Measurements from ENCODE around the gene ZRANB3. TPM values are rescaled to one million over a fixed set of nuclear protein-coding genes. Genes with fewer than 3 reads are reported as not detected.
A peak's percentile ranks its signal among the peaks of the same experiment; 100 is the strongest.
"Not testable (repeated sequence)": the region's sequence is repeated elsewhere in the genome, so short reads cannot be mapped to it uniquely, and the experiment has no call there.

ZRANB3 gene
- total RNA-seq: 1 to 10 TPM; 5.0 to 5.8 (median 5.4) TPM

GRCh38 chr2:135530313-135531230, at the start of gene ZRANB3:
ZRANB3 (minus strand) TSS chr2:135531218.
- Mint-ChIP-seq H3K9me3 (no peaks in the 10 kb centered on the region), H3K4me1 (ENCODE audit: low read depth) (peaks cover 19% of the 10 kb centered on the region), H3K4me3 (no peak within 1 kb of the TSS), H3K36me3 (ENCODE audit: insufficient read depth) (no peaks in the 10 kb centered on the region), H3K27me3 (ENCODE audit: low read depth) (no peaks in the 10 kb centered on the region)
- peak; percentile 79 to 81 for ATAC-seq
- peak; percentile 91 for DNase-seq

DNA sequence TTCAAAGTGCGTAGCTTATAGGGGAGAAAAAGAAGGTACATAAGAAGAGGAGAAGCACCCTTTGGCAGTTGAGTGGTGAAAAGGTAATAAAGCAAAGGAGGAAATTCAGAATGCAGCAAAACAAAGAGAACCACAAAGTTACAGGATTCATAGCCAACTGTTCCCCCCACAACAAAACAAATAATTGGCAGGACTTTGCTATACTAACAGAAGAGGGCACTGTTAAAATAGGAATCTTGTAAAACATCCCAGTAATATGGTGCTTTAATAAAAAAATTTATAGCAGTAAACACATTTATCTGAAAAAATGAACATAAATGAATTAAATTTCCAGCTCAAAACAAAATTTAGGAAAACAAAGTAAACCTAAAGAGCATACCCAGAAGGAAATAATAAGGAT, 42.6 kb upstream of the ZRANB3 start:
- no peak for ATAC-seq
- no peak overlapping the region for H3K4me3 Mint-ChIP-seq
- no peaks in the 10 kb centered on the region for H3K9me3 Mint-ChIP-seq
- no peaks in the 10 kb centered on the region for H3K4me1 Mint-ChIP-seq (ENCODE audit: low read depth)
- no peak for DNase-seq
- no peaks in the 10 kb centered on the region for H3K27me3 Mint-ChIP-seq (ENCODE audit: low read depth)
- H3K36me3 Mint-ChIP-seq (ENCODE audit: insufficient read depth): peaks cover 13% of the 10 kb centered on the region

GRCh38 chr2:135570884-135571283, 39.9 kb upstream of the ZRANB3 start:
- no peak for ATAC-seq
- peaks cover 11% of the 10 kb centered on the region for H3K36me3 Mint-ChIP-seq (ENCODE audit: insufficient read depth)
- no peak overlapping the region for H3K4me3 Mint-ChIP-seq
- H3K9me3 Mint-ChIP-seq: no peaks in the 10 kb centered on the region
- no peaks in the 10 kb centered on the region for H3K27me3 Mint-ChIP-seq (ENCODE audit: low read depth)
- no peak for DNase-seq
- no peaks in the 10 kb centered on the region for H3K4me1 Mint-ChIP-seq (ENCODE audit: low read depth)

GRCh38 chr2:135563793-135564192, 32.8 kb upstream of the ZRANB3 start:
- ATAC-seq (peak in 1 of 2 donors; percentile 43), DNase-seq (no peak)
- peaks cover 6% of the 10 kb centered on the region for H3K4me1 Mint-ChIP-seq (ENCODE audit: low read depth)
- H3K27me3 Mint-ChIP-seq (ENCODE audit: low read depth): no peaks in the 10 kb centered on the region
- no peak overlapping the region for H3K4me3 Mint-ChIP-seq
- H3K36me3 Mint-ChIP-seq (ENCODE audit: insufficient read depth): peaks cover 17% of the 10 kb centered on the region
- no peaks in the 10 kb centered on the region for H3K9me3 Mint-ChIP-seq

DNA sequence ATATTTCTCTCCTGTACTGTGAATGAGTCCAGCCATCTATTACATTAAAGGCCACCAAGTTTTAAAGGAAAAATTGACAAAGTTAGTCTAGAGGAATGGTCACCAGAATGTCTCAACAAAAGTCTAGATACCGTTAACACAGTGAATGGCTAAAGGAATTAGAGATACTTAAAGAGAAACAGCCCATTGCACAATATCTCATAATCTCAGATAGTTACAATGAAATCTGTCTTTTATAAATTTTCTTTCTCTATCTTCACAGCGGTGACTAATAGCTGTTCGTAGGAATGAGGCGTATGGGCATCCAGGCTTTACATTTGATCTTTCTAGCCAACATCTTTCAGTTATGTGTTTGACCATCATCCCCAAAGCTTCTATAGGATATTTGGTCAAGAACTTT, 30.9 kb upstream of the ZRANB3 start:
- H3K9me3 Mint-ChIP-seq: no peaks in the 10 kb centered on the region
- no peak for DNase-seq
- peaks cover 11% of the 10 kb centered on the region for H3K4me1 Mint-ChIP-seq (ENCODE audit: low read depth)
- H3K4me3 Mint-ChIP-seq: no peak overlapping the region
- H3K36me3 Mint-ChIP-seq (ENCODE audit: insufficient read depth): peaks cover 17% of the 10 kb centered on the region
- no peak for ATAC-seq
- H3K27me3 Mint-ChIP-seq (ENCODE audit: low read depth): no peaks in the 10 kb centered on the region

DNA sequence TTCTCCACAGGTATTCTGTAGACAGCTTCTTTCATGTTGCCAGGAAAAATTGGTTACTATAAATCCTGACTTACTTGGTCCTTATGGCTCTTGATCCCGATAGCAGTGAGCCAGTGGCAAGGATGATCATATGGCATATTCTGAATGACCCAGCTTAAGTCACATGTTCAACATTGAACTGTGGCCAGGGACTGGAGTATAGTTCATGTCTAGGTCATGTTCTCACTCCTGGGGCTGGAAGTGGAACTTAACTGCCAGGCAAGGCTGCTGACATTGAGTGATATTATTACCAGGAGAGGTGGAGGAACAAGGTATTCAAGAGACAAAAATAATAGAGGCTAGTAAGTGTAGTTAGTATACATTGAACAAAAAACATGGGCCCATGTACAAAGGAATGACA, 26.5 kb upstream of the ZRANB3 start:
- no peak overlapping the region for H3K4me3 Mint-ChIP-seq
- no peak for ATAC-seq
- H3K36me3 Mint-ChIP-seq (ENCODE audit: insufficient read depth): peaks cover 18% of the 10 kb centered on the region
- no peaks in the 10 kb centered on the region for H3K9me3 Mint-ChIP-seq
- peaks cover 10% of the 10 kb centered on the region for H3K4me1 Mint-ChIP-seq (ENCODE audit: low read depth)
- DNase-seq: no peak
- H3K27me3 Mint-ChIP-seq (ENCODE audit: low read depth): no peaks in the 10 kb centered on the region

DNA sequence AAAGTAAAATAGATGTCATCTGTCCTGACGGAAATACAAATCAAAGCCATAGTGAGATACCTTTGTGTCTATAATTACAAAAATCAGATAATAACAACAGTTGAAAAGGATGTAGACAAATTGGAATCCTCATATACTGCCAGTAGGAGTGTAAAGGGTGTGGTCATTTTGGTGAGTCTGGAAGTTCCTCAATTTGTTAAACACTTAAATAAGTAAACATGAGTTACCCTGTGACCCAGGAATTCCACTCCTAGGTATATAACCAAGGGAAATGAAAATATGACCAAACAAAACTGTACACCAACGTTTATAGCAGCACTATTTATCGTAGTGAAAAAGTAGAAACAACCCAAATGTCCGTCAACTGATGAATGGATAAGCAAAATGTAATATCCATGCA, 24.3 kb upstream of the ZRANB3 start:
- ATAC-seq: no peak
- no peak for DNase-seq
- no peaks in the 10 kb centered on the region for H3K27me3 Mint-ChIP-seq (ENCODE audit: low read depth)
- H3K4me3 Mint-ChIP-seq: no peak overlapping the region
- peaks cover 12% of the 10 kb centered on the region for H3K4me1 Mint-ChIP-seq (ENCODE audit: low read depth)
- peaks cover 20% of the 10 kb centered on the region for H3K36me3 Mint-ChIP-seq (ENCODE audit: insufficient read depth)
- H3K9me3 Mint-ChIP-seq: no peaks in the 10 kb centered on the region

GRCh38 chr2:135552887-135553286, 21.9 kb upstream of the ZRANB3 start:
- ATAC-seq (no peak), DNase-seq (no peak)
- Mint-ChIP-seq H3K36me3 (ENCODE audit: insufficient read depth) (peaks cover 18% of the 10 kb centered on the region), H3K9me3 (no peaks in the 10 kb centered on the region), H3K4me3 (no peak overlapping the region), H3K27me3 (ENCODE audit: low read depth) (no peaks in the 10 kb centered on the region), H3K4me1 (ENCODE audit: low read depth) (peaks cover 11% of the 10 kb centered on the region)

- no peak for ATAC-seq
- Mint-ChIP-seq H3K27me3 (ENCODE audit: low read depth) (no peaks in the 10 kb centered on the region), H3K4me3 (no peak overlapping the region)
Measured at GRCh38 chr2:135551356-135551755, 20.3 kb upstream of the ZRANB3 start.

DNA sequence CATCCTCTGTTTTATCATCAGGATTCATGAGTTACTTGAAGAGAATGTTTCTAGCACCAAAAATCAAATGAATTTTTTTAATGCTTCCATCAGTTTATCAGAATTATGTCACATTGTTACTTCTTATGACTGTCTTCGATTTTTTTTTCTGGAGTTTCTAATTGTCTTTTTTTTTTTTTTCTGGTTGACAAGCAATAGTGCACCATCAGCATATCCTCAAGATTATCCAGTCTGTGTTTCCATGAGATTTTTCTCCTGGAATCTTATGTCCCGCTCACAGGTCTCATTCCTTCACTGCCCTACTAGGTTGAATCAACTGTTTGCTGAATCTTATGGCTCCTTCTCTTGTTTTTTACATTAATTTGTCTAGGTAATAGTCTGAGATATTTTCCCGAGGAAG, 16.3 kb upstream of the ZRANB3 start:
- Mint-ChIP-seq H3K4me1 (ENCODE audit: low read depth) (peaks cover 19% of the 10 kb centered on the region), H3K27me3 (ENCODE audit: low read depth) (no peaks in the 10 kb centered on the region), H3K4me3 (no peak overlapping the region), H3K9me3 (no peaks in the 10 kb centered on the region), H3K36me3 (ENCODE audit: insufficient read depth) (peaks cover 13% of the 10 kb centered on the region)
- DNase-seq (no peak), ATAC-seq (no peak)

More at GRCh38 chr2:135551356-135551755, 20.3 kb upstream of the ZRANB3 start:
- peaks cover 13% of the 10 kb centered on the region for H3K4me1 Mint-ChIP-seq (ENCODE audit: low read depth)
- peaks cover 20% of the 10 kb centered on the region for H3K36me3 Mint-ChIP-seq (ENCODE audit: insufficient read depth)
- H3K9me3 Mint-ChIP-seq: no peaks in the 10 kb centered on the region
- no peak for DNase-seq

- DNase-seq (no peak), ATAC-seq (peak; percentile 25 to 55)
- Mint-ChIP-seq H3K27me3 (ENCODE audit: low read depth) (no peaks in the 10 kb centered on the region), H3K9me3 (no peaks in the 10 kb centered on the region), H3K4me1 (ENCODE audit: low read depth) (peaks cover 20% of the 10 kb centered on the region), H3K36me3 (ENCODE audit: insufficient read depth) (peaks cover 13% of the 10 kb centered on the region), H3K4me3 (no peak overlapping the region)
Measured at GRCh38 chr2:135546436-135546835, 15.4 kb upstream of the ZRANB3 start.

DNA sequence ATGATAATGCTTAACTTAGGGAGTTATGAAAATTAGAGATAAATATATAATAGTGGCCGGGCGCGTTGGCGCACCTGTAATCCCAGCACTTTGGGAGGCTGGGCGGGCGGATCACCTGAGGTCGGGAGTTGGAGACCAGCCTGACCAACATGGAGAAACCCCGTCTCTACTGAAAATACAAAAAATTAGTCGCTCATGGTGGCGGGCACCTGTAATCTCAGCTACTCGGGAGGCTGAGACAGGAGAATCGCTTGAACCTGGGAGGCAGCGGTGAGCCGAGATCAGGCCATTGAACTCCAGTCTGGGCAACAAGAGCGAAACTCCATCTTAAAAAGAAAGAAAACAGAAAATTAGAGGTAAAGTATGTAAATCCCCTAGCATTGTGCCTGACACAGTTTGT, 2.5 kb upstream of the ZRANB3 start:
- not testable (repeated sequence) for DNase-seq; ATAC-seq; H3K36me3 Mint-ChIP-seq (ENCODE audit: insufficient read depth); H3K9me3 Mint-ChIP-seq; H3K27me3 Mint-ChIP-seq (ENCODE audit: low read depth)
- Mint-ChIP-seq H3K4me3 (peak overlapping the region; percentile 24), H3K4me1 (ENCODE audit: low read depth) (peaks cover 18% of the 10 kb centered on the region)

DNA sequence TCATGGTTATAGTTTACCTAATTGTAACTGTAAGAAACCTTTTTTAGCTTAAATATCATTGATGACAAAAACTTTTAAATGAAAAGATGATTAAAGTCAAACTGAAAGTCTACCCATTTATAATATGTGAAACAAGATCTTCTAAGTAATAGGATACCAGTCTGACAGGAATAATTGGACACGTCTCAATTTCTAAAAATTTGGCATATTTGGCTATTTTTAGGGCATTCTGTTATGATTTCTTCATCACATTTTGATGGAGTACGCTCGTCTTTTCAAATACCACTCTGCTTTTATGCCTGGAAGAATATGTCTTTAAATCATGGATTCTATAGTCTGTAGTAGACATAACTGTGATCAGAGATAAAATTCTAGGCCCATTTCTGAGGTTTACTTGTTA, 1.6 kb upstream of the ZRANB3 start:
- no peak overlapping the region for H3K4me3 Mint-ChIP-seq
- H3K36me3 Mint-ChIP-seq (ENCODE audit: insufficient read depth): no peaks in the 10 kb centered on the region
- H3K9me3 Mint-ChIP-seq: no peaks in the 10 kb centered on the region
- DNase-seq: no peak
- peaks cover 19% of the 10 kb centered on the region for H3K4me1 Mint-ChIP-seq (ENCODE audit: low read depth)
- no peak for ATAC-seq
- no peaks in the 10 kb centered on the region for H3K27me3 Mint-ChIP-seq (ENCODE audit: low read depth)

DNA sequence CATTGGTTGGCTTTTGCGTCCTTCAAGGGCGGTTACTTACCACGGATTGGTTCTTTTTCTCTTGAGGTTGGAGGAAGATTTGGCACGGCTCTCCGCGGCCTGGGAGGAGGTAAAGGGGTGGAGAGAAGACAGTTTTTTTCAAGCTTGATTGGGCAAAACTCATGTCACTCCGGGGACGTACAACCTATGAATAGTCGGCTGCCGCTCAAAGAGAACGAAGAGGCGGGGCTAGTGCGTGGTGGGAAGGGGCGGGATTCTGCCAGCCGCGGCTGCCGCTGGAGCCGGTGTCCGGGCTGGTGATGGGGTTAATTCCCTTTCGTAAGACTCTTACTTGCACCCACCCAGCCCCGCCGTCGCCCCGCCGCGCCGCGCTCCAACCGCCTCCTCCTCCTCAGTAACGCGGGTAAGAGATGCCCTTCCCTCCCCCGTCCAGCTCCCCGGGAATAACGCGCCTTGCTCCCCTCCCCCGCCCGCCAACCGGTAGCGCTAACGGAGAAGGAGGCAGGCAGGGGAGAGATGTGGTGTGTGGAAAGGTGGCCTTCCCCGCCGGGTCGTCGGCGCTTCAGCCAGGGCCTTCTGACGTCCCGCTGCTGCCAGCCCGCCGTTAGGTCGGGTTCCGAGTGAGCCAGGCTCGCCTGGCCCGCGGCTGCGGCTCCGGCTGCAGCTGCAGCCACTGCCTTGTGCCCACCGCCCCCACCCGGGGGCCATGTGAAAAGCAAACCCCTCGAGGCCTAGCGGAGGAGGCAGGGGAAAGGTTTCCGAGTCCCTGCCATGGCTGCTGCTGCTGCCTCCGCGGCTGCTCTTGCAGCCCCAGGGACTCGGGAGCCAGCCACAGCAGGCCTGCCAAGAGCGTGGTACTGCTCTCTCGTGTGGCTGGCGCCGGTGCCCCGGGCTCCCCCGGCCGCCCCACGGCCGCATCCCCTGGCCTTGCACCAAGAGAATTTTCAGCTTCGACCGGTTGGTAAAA, 496 bp upstream of the ZRANB3 start, which contains the start of gene R3HDM1:
Gene R3HDM1 (plus strand): TSS at position 254 of the 967 bp plus-strand sequence. CDS start 73,362 bp downstream, outside the sequence.
- Mint-ChIP-seq H3K36me3 (ENCODE audit: insufficient read depth) (no peaks in the 10 kb centered on the region), H3K9me3 (no peaks in the 10 kb centered on the region), H3K4me3 (no peak within 1 kb of the TSS), H3K27me3 (ENCODE audit: low read depth) (no peaks in the 10 kb centered on the region), H3K4me1 (ENCODE audit: low read depth) (peaks cover 19% of the 10 kb centered on the region)
- ATAC-seq: peak; percentile 86
- DNase-seq: peak; percentile 91

All from activated T-cell treated with anti-CD3 and anti-CD28 coated beads, Interleukin-2, amount 50 U/mL, for 4 hours (primary cell).